CD4-positive, alpha-beta T cell treated with Interleukin-15 for 1 hour (primary cell): ENCODE data around the gene PPFIA1.
"Not testable (repeated sequence)": the region's sequence is repeated elsewhere in the genome, so short reads cannot be mapped to it uniquely, and the experiment has no call there.

Experiments
- DNase-seq: peaks from one replicate; pipeline ENCODE4 v3.0.0-alpha.2; 2020

PPFIA1 gene

DNA sequence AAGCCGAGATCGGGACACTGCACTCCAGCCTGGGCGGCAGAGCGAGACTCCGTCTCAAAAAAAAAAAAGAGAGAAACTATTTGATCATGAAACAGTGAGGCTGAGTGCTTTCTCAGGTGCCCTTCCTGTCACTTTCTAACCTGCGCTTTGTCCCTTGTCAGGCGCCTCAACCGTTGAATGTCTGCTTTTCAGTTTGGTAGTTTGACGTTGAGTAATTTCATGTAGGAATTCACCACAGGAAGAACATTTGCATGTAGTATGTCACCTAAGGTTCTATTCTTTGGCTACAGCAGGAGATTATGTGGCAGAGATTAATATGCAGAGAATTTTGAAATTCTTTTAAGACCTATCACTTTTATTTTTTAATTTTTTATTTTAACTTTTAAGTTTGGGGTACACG is 57.2 kb downstream of the PPFIA1 start:
- DNase-seq, result no peak

DNA sequence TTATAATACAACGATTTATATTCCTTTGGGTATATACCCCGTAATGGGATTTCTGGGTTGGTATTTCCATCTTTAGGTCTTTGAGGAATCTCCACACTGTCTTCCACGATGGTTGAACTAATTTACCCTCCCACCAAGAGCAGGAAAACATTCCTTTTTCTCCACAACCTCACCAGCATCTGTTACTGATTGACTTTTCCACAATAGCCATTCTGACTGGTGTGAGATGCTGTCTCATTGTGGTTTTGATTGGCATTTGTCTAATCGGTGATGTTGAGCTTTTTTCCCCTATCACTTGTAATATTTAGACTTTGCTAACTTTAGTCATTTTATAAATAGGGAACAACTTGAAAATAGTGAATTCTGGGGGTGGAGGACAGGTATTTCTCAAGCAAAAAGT is 58.1 kb downstream of the PPFIA1 start:
- no peak for DNase-seq

DNA sequence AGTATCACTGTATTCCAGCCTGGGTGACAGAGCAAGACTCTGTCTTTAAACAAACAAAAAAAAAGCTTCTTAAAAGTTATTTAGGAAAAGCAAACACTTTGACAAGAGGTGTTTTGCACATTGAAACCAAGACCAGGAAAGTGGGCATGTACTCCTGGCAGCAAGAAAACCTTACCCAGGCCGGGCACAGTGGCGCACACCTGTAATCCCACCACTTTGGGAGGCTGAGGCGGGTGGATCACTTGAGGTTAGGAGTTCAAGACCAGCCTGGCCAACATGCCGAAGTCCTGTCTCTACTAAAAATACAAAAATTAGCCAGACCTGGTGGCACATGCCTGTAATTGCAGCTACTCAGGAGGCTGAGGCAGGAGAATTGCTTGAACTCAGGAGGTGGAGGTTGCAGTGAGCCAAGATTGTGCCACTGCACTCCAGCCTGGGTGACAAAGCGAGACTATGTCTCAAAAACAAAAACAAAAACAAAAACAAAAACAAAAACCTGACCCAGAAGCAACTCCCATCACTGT is 60.9 kb downstream of the PPFIA1 start:
- DNase-seq, result not testable (repeated sequence)

DNA sequence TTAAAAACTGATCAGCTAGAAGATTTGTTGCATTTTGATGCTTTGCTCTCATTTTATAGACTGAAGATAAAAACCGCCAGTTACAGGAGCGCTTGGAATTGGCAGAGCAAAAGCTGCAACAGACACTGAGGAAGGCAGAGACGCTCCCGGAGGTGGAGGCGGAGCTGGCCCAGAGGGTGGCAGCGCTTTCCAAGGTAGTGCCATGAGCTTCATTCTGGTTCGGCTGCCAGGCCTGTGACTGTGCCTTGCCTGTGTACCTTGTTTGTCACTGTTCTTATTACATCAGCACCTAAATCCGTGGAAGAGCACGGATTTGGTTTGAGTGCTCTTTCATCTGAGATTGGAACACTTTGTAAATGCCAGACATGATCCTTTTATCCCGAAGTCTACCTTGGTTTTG is 61.4 kb downstream of the PPFIA1 start:
- no peak for DNase-seq

DNA sequence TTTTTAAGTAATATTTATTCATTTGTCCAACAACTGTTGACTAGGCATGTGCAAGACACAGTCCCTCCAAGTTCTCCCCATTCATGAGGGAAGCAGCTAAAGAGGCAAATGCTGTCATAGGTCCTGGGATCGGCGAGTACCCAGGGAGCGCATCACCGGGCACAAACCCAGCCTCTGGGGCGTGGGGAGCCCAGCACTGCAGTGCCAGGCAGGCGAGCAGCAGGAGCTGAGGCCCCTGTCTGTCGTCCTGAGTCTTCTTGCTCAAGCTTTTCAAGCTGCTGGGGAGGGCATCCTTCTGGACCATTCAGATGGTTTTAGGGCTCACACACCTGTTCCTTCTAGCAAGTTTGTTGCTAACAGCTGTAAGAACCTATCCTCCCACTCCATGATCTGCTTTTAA is 62.1 kb downstream of the PPFIA1 start:
- no peak for DNase-seq

DNA sequence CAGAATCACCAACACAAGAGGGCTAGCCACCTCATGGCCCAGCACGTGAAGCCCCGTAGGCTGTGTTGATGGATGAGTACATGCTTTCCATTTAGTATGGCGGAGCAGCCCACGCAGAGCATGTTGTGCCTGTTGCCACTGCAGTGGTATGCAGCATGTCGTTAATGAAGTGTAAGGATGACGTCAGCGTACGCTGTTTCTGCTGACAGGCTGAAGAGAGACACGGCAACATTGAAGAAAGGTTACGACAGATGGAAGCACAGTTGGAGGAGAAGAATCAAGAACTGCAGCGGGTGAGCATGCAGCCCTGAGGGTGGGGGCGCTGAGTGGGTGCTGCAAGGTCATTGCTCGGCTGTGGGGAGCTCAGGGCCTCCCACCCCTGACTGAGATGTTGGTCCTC is 62.8 kb downstream of the PPFIA1 start:
- DNase-seq, result no peak

DNA sequence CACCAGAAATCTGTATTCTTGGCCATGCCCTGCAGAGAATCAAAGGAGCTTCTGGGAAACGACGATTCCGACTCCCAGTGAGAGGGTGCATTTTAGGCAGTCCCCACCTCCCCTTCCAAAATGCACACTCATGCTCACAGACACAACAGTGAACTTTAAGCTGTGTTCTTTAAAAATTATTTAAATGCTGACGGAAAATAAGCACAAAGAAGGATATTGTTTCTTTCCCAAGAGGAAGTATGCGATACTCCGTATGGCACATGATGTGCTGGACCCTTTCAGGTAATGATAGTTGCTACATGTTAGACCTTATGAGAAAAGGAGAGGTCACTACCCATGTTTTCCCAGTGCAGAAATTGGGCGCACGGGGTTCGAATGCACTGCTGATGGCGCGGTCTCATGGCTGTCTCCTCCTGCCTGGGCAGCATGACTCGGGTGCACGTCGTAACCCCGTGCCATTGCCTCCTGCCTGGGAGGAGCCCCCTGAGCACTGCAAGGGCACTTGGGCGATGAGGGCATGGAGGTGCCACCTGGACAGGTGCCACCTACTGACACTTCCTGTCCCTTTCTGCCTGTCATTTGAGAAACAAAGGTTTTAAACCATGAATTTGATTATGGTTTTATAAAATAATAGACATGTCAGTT is 64.0 kb downstream of the PPFIA1 start:
- DNase-seq, result no peak

DNA sequence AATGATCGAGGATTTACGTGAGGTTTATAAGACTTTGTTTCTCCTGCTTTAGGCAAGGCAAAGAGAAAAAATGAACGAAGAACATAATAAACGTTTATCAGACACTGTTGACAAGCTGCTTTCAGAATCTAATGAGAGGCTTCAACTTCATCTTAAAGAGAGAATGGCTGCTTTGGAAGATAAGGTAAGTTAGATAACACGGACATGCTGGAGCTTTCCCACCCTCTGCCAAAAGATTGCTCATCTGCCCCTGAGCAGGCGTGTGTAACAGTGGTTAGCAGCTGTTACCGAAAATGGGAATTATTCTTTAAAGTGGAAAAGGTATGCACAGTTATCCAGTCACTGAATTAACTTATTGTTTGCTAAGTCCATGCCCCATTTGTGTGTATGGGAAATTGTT is 65.0 kb downstream of the PPFIA1 start:
- no peak for DNase-seq

DNA sequence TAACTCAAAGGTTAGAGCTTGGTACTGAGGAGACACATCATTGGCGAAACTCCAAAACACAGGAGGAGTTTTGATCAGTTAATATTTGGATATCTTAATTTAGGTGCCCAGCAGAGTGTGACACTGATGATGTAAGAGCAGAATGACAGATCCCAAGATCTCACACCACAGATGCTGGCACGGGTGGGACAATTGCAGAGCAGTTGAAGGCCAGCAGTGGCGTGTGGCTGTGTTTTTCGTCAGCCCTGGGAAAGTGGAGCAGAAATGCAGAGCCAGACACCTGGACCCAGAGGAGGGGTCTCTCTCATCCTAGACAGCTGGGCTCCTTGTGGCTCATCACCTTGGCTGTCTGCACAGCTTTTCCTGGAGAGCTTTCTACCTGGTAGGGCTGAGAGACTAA is 68.1 kb downstream of the PPFIA1 start:
- no peak for DNase-seq

DNA sequence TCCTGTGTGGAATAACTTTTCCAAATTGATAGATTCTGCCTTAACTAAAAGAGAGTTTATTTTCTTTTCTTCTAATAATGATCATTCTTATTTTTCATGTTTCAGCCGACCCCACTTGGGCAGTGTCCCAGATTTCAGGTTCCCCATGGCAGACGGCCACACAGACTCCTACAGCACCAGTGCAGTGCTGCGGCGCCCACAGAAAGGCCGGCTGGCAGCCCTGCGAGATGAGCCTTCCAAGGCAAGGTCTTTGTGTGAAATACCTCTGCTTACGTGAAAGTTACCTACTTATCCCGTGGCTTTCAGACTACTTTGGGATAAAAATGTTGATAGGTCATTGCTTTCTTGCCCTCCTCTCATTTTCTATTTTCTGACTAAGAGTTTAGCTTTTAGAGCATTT is 68.6 kb downstream of the PPFIA1 start:
- DNase-seq, result no peak

DNA sequence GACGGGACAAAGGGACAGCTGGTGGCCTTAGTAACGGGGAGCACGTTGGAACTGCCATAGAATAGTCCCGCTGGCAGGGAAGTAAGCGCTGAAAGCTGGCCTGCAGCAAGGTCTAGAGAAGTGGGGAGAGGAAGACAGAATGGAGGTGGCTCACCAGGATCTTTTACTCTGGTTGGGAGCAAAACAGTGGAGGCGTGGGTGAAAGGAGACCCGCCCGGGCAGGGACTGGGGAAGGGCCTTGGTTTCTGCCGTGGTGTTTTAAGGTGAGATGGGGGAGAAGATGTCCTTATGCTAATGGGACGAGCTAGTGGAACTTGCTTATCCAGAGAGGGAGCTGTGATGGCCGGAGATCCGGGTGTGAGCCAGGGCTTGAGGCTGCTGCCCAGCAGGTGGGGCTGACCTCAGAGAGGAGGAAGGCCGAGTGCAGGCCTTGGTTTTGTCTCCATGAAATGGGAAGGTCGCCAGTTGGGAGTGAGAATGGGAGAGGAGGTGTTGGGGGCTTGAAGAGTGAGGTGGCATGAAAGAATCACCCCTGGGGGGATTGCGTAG is 71.5 kb downstream of the PPFIA1 start:
- DNase-seq, result no peak

DNA sequence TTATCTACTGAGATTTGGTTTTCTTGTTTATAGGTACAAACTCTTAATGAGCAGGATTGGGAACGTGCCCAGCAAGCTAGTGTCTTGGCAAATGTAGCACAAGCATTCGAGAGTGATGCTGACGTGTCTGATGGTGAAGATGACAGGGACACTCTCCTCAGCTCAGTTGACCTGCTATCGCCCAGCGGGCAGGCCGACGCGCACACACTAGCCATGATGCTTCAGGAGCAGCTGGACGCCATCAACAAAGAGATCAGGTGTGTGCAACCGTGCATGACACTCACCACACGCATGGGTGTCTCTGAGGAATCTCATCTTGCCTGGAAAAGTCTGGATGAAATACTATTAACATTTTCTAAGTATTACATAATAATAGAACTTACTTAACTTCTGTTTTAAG is 73.1 kb downstream of the PPFIA1 start:
- no peak for DNase-seq

DNA sequence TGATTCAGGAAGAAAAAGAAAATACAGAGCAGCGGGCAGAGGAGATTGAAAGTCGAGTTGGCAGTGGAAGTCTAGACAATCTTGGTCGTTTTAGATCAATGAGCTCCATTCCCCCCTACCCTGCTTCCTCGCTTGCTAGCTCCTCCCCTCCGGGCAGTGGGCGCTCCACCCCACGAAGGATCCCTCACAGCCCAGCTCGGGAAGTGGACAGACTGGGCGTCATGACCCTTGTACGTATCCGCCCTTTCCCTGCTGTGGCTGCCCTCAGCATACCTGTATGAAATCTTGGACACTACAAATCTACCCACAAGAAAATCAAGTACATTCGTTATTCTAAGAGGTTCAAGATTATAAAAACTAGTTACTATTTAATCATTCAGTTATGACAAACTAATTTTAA is 77.7 kb downstream of the PPFIA1 start:
- DNase-seq, result no peak

DNA sequence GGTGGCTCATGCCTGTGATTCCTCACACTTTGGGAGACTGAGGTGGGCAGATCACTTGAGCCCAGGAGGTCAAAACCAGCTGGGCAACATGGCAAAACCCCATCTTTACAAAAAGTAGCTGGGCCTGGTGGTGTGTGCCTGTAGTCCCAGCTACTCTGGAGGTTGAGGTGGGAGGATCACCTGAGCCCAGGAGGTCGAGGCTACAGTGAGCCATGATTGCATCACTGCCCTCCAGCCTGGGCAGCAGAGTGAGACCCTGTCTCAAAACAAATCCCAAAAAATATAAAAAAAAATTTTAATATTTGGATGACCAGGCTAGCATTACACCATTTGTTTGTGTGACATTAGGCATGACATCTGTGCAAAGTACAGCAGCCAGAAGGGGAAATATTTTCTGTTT is 78.1 kb downstream of the PPFIA1 start:
- DNase-seq, result no peak

DNA sequence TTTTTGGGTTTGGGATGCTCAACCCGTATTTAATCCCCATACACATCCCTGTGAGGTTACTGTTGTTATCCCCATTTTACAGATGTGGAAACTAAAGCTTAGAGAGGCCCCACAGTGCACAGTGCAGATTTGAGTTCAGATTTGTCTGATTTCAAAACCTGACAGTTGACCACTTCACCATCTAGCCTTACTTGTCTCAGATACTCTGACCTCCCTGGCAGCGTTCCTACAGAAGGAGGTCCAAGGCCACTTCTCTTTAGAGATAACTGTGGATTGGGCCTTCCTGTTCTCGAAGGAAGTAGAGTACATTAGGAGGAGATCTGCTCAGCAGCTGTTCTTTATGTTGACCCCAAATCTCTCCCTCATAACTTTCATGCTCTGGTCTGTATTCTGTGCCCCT is 81.2 kb downstream of the PPFIA1 start:
- DNase-seq, result no peak

DNA sequence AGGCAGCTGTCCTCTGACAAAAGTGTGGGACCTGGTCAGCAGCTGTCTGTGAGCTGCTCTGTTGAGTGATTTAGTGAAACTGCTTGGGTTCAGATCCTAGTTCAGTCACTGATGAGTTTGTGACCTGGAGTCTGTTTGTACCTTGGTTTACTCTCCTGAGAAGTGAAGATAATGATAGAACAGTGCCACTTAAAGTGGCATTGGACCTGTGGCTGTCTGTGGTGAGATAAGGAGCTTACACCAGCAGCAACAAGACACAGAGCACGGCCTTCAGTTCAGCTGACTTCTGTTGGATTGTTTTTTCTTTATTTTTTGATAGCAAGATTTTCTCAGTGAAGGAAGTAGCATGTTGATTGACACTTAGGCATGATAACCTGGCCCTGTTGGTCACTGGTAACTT is 81.6 kb downstream of the PPFIA1 start:
- DNase-seq, result no peak

DNA sequence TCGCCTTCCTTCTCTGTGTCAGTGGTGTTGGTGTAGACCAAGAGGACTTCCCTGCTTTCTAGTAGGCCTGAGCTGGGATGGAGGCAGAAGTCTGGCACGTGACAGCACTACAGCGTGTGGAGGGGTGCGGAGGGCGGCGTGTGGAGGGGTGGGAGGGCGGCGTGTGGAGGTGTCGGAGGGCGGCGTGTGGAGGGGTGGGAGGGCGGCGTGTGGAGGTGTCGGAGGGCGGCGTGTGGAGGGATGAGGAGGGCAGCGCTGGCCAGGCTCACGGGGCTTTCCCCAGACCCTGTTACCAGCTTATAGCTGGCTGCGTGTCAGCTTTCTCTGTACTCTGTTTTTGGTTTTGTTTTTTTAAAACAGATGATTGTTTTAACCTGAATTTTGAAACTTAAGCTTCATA is 82.1 kb downstream of the PPFIA1 start:
- no peak for DNase-seq

DNA sequence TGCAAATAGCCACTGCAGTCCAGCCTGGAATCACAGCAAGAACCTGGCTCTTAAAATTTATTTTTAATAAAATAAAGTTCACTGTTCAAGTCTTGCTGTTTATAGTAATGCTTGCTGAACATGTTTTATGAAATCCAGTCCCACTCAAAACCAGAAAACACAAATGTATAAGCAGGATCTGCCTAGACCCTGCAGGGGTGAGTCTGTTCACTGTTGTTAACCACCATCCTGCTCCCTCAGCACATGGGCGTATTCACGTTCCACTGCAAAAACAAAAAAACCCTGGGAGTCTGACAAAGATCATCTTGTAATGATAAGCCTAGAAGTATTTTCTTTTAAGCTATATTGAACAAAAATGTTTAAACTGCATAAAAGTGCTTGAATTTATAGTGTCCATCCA is 82.8 kb downstream of the PPFIA1 start:
- DNase-seq, result no peak

DNA sequence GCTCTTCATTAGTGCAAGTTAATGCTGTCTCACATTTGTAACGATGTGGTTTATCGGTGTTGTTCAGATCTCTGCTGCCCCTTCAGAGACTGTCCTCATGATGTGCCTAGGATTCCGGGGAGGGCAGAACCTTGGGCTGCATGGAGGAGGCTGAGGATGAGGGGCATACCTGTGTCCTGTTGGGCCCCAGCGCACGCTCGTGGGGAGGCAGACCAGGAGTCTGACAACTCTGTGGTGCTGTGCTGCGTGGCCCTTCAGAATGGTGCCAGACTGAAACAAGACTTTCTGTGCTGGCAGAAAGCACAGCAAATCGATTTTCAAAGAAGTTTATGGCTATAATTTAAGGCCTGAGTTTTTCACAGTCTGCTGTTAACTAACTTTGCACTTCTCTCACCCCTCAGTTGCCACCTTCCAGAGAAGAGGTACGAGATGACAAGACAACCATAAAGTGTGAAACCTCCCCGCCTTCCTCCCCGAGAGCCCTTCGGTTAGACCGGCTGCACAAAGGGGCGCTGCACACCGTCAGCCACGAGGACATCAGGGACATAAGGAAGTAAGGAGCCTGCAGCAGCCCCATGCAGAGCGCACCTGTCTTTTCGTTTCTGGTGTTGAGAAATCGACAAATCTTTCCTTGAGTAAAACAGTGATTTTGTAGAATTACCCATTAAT is 83.5 kb downstream of the PPFIA1 start:
- no peak for DNase-seq

DNA sequence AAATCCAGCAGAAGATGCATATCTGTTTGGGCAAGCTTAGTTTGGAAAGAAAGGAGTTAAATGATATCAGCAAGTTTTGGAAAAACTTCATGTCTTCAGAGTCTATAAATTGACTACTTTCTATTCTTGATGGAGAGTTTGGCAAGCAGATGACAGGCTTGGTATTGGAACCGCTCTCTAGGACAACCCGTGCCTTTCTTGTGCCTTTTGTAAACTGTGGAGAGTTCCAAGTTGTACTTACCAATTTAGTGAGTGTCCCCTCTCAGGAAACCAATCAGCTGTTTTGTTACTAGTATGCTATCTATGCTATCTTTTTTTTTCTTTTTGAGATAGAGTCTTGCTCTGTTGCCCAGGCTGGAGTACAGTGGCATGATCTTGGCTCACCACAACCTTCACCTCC is 84.1 kb downstream of the PPFIA1 start:
- no peak for DNase-seq

DNA sequence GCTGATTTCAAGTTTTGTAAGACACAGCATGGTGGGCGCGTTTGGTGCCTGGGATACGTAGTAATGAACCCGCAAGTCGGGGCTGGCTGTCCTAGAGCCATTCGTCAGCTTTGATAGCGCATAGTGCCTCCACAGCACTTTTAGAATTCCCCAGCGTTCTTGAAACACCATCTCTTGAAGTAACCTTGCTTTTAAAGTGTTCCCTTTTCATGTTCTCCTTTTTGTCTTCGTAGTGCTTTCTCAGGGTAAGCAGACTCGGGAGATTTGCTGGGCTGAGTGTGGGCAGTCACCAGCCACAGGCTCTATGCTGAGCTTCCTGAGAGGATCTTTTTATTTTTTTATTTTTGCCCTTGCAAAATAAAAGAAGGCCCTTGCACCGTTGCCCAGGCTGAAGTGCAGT is 88.3 kb downstream of the PPFIA1 start:
- no peak for DNase-seq

DNA sequence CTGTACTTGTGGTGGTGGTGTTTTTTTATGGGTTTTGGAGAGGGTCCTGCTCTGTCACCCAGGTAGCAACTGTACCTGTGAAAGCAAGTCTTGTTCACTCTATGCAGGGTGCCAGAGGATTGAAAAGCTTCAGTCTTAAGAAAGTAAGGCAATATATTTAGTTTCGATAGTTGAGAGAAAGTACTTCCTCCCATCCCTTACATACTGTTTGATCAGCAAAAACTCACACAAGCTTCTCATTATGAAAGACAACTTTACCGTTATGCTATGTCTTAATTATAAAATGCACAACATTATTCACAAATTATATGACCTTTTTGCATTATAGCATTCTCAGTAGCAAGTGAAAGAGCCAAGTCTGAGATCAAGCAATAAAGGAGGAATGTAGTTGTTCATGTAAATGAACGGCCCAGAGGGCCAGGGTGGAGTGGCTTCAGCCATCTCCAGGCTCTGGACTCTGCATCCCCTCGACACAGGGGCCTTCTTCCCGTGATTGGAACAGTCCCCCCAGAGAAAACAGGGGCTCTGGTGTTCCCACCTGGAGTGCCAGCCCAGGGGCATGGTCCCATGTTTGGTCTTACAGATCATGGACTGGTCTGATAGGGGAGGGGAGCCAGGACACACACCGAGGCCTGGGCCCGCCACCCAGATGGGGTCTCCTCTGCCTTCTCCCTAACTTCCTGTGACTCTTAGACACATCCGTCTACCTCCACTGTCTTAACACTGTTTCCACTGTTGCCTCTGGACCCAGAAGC is 89.1 kb downstream of the PPFIA1 start:
- no peak for DNase-seq

DNA sequence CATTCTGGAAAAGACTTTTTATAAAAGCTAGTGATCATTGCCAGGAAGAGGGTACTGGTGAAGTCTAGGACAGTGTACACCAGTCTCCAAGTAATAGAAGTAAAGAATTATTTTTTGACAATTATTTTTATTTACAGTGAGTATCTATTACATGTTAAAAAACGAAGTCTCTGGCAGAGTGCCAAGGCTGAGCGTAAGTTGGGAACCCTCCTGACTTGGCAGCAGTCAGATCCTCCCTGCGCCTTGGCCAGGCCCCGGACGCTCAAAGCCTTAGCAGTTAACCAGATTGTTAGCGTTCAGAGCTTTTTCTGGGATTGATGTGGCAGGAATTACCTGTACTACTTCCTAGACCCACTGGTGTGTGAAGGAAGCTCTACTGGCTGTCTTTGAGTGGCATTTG is 89.7 kb downstream of the PPFIA1 start:
- no peak for DNase-seq

DNA sequence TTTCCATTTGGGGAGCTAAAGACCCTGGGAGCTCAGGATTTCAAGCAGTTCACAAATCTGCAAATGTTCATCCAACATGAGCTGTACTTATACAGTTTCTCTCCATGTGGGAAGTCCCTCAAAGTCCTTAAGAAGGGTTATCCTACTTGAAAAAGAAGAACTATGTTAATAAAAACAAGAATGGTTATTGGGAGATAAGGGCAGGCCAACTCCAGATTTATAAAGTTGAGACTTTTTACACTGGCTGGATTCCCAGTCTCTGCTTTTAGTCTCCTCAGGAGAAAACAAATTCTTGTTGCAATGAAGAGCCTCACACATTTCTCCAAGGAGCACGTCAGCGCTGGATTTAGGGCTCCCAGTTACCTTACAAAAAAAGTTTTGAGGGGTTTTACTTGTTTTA is 93.7 kb downstream of the PPFIA1 start:
- no peak for DNase-seq
